ENCODE measurements around the gene CLDN34. TPM values are rescaled to one million over a fixed set of nuclear protein-coding genes. Genes with fewer than 3 reads are reported as not detected.

CLDN34 gene
- total and polyA plus RNA-seq, 2 donors (not counting 1 experiment from before 2014, with no cell fraction given): not detected

GRCh38 chrX:10008483-10009056 lies 41.4 kb downstream of the CLDN34 start:
- no peak overlapping the region for H3K27ac Mint-ChIP-seq
- Histone ChIP-seq H3K27me3 (replicated peaks in 1 of 4; ENCODE audit: control extremely low read depth in 1 of 4, control insufficient read depth in 3 of 4, insufficient read depth in 4 of 4, low read length in 3 of 4) (no peaks in the 10 kb centered on the region), H3K4me2 (replicated peaks; ENCODE audit: low read depth, low read length, poor library complexity, severe bottlenecking) (no peak overlapping the region), H3K4me1 (ENCODE audit: control insufficient read depth in 2 of 2, insufficient read depth in 2 of 2, low read length in 2 of 2) (peaks cover 21 to 25% of the 10 kb centered on the region in 2 donors), H3K27ac (ENCODE audit: low read length in 2 of 2) (no peak overlapping the region), H3K9ac (ENCODE audit: low read length) (no peak overlapping the region), H3K4me3 (ENCODE audit: control extremely low read depth in 1 of 5, extremely low read depth in 1 of 5, insufficient read depth in 1 of 5, low read depth in 2 of 5, low read length in 4 of 5) (no peak overlapping the region), H3K36me3 (replicated peaks in 1 of 2; ENCODE audit: control extremely low read depth in 1 of 2, control insufficient read depth in 1 of 2, extremely low read depth in 1 of 2, insufficient read depth in 2 of 2, low read length in 1 of 2) (no peaks in the 10 kb centered on the region), H4K20me1 (ENCODE audit: control insufficient read depth, insufficient read depth, low read length, poor library complexity, severe bottlenecking) (no peaks in the 10 kb centered on the region), H3K79me2 (ENCODE audit: control insufficient read depth, insufficient read depth, low read length) (no peaks in the 10 kb centered on the region), H3K9me3 (ENCODE audit: control extremely low read depth in 1 of 3, control insufficient read depth in 2 of 3, insufficient read depth in 1 of 3, low read length in 2 of 3) (peaks cover 0 to 3% (median 0%) of the 10 kb centered on the region in 3 donors), H2AFZ (ENCODE audit: insufficient read depth, low read depth, low read length, poor library complexity, severe bottlenecking) (no peak overlapping the region)
- H3K4me3 Mint-ChIP-seq: no peak overlapping the region
- intact Hi-C loops (cut with micrococcal nuclease): no loop called here
- DNase-seq: no peak
- POLR2A ChIA-PET: no interaction called here
- TF ChIP-seq CTCF (IDR thresholded peaks at IDR 0.05): no peak
- no peak for TF ChIP-seq EZH2 (IDR thresholded peaks at IDR 0.05; ENCODE audit: borderline replicate concordance, insufficient read depth, low read depth, low read length, poor library complexity, severe bottlenecking)
- no peaks in the 10 kb centered on the region for H3K9me3 Mint-ChIP-seq (ENCODE audit: insufficient read depth)
- peaks cover 34% of the 10 kb centered on the region for H3K4me1 Mint-ChIP-seq
- ATAC-seq (ENCODE audit: low read depth): no peak
- WGBS (ENCODE audit: insufficient coverage): 92% methylated on average over 2 of the region's 2 CpGs
- no peaks in the 10 kb centered on the region for H3K27me3 Mint-ChIP-seq
- CTCF ChIA-PET: interaction anchor here (0.9 to 1.2 kb wide), 2 partner anchors 110 to 111 kb away, joined by 3 to 4 read pairs; no protein-coding TSS in a partner anchor

DNA sequence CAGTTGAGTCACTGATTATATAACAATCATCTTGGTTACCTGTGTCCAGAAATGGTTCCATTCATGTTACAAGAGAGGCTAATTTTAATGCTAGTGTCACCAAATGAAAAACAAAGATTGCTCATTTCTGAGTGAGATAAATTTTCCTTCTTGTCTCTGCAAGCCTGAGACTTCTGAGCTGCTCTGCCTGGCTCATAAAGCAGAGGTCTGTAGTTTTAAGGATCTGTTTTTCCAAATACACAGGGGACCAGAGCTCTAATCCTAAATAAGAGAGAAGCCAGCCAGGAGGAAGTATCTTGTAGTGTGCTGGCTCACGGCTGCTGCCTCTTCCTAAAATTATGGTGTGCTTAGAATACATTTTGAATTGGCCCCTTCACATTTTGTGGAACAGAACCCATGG lies 42.6 kb downstream of the CLDN34 start:
- intact Hi-C loops (cut with micrococcal nuclease): no loop called here

More for the DNA sequence above, 42.6 kb downstream of the CLDN34 start:
- Mint-ChIP-seq H3K27ac (no peak overlapping the region), H3K4me1 (peaks cover 32% of the 10 kb centered on the region), H3K27me3 (no peaks in the 10 kb centered on the region), H3K9me3 (ENCODE audit: insufficient read depth) (no peaks in the 10 kb centered on the region), H3K4me3 (no peak overlapping the region)
- ChIA-PET POLR2A (no interaction called here), CTCF (no interaction called here)
- Histone ChIP-seq H3K9ac (ENCODE audit: low read length) (no peak overlapping the region), H3K9me3 (ENCODE audit: control extremely low read depth in 1 of 3, control insufficient read depth in 2 of 3, insufficient read depth in 1 of 3, low read length in 2 of 3) (peaks cover 0 to 3% (median 0%) of the 10 kb centered on the region in 3 donors), H3K79me2 (ENCODE audit: control insufficient read depth, insufficient read depth, low read length) (no peaks in the 10 kb centered on the region), H3K4me2 (replicated peaks; ENCODE audit: low read depth, low read length, poor library complexity, severe bottlenecking) (no peak overlapping the region), H3K4me3 (ENCODE audit: control extremely low read depth in 1 of 5, extremely low read depth in 1 of 5, insufficient read depth in 1 of 5, low read depth in 2 of 5, low read length in 4 of 5) (no peak overlapping the region), H3K27me3 (replicated peaks in 1 of 4; ENCODE audit: control extremely low read depth in 1 of 4, control insufficient read depth in 3 of 4, insufficient read depth in 4 of 4, low read length in 3 of 4) (no peaks in the 10 kb centered on the region), H4K20me1 (ENCODE audit: control insufficient read depth, insufficient read depth, low read length, poor library complexity, severe bottlenecking) (no peaks in the 10 kb centered on the region), H2AFZ (ENCODE audit: insufficient read depth, low read depth, low read length, poor library complexity, severe bottlenecking) (no peak overlapping the region), H3K36me3 (replicated peaks in 1 of 2; ENCODE audit: control extremely low read depth in 1 of 2, control insufficient read depth in 1 of 2, extremely low read depth in 1 of 2, insufficient read depth in 2 of 2, low read length in 1 of 2) (no peaks in the 10 kb centered on the region), H3K4me1 (ENCODE audit: control insufficient read depth in 2 of 2, insufficient read depth in 2 of 2, low read length in 2 of 2) (peaks cover 21 to 29% of the 10 kb centered on the region in 2 donors), H3K27ac (ENCODE audit: low read length in 2 of 2) (no peak overlapping the region)
- TF ChIP-seq CTCF (IDR thresholded peaks at IDR 0.05): no peak
- no peak for TF ChIP-seq EZH2 (IDR thresholded peaks at IDR 0.05; ENCODE audit: borderline replicate concordance, insufficient read depth, low read depth, low read length, poor library complexity, severe bottlenecking)
- no CpG with 5 or more reads among the region's 1 CpG for WGBS (ENCODE audit: insufficient coverage)
- DNase-seq (no peak), ATAC-seq (ENCODE audit: low read depth) (no peak)
